GM10847 (cell line): Measurements from ENCODE around the gene MLN.

ENCODE experiments used
- POLR2A ChIP-seq: IDR thresholded peaks from 2 replicates; pipeline ENCODE4 v1.6.1; 2011; ENCODE audit not compliant: insufficient read length; ENCODE audit errors: extremely low read depth

Gene MLN

GRCh38 chr6:33802186-33802958 lies 1.4 kb downstream of the MLN start:
- TF ChIP-seq POLR2A, result no peak

- TF ChIP-seq POLR2A, result no peak
Observed at GRCh38 chr6:33801611-33802010, 2.2 kb downstream of the MLN start.

- TF ChIP-seq POLR2A, result no peak
Observed at GRCh38 chr6:33800248-33800969, 3.4 kb downstream of the MLN start.

- no peak for TF ChIP-seq POLR2A
Observed at GRCh38 chr6:33799454-33800113, 4.2 kb downstream of the MLN start.

- no peak for TF ChIP-seq POLR2A
Observed at GRCh38 chr6:33798343-33798848, 5.4 kb downstream of the MLN start.

GRCh38 chr6:33797626-33798342 lies 6.0 kb downstream of the MLN start:
- no peak for TF ChIP-seq POLR2A

GRCh38 chr6:33794910-33795623 lies 8.7 kb downstream of the MLN start:
- no peak for TF ChIP-seq POLR2A

- no peak for TF ChIP-seq POLR2A
Observed at GRCh38 chr6:33792981-33793380, 10.8 kb downstream of the MLN start.

GRCh38 chr6:33791620-33792019 lies 12.2 kb downstream of the MLN start:
- no peak for TF ChIP-seq POLR2A

GRCh38 chr6:33790910-33791309 lies 12.9 kb downstream of the MLN start:
- no peak for TF ChIP-seq POLR2A

GRCh38 chr6:33790379-33790778 lies 13.4 kb downstream of the MLN start:
- TF ChIP-seq POLR2A, result no peak

- TF ChIP-seq POLR2A, result no peak
Observed at GRCh38 chr6:33789550-33789895, 14.3 kb downstream of the MLN start.

- peak; percentile 69 for TF ChIP-seq POLR2A
Observed at GRCh38 chr6:33788694-33789549, 14.9 kb downstream of the MLN start, which contains the start of gene LEMD2. TSS of gene LEMD2 (minus strand) at chr6:33789130. CDS start at chr6:33789116, 14 bp downstream.
